ENCODE data around the gene SH3BP1.

GRCh38 chr22:37628830-37629229, 10.6 kb upstream of the SH3BP1 start:
- no peak for TF ChIP-seq CTCF (conservative IDR thresholded peaks at IDR 0.05; ENCODE audit: low read depth in 2 of 2)
- no peak for TF ChIP-seq EZH2 (IDR thresholded peaks at IDR 0.05; ENCODE audit: low read depth, unreplicated experiment)
- TF ChIP-seq POLR2AphosphoS5 (IDR thresholded peaks at IDR 0.05; ENCODE audit: low read depth): no peak
- no peak for TF ChIP-seq CREB1 (CRISPR knock-in tag; IDR thresholded peaks at IDR 0.05; ENCODE audit: low read depth)
- no peak for TF ChIP-seq EZH2phosphoT487 (IDR thresholded peaks at IDR 0.05; ENCODE audit: unreplicated experiment)
- TF ChIP-seq ZNF331 (CRISPR knock-in tag; IDR thresholded peaks at IDR 0.05; ENCODE audit: low read depth): no peak
- TF ChIP-seq JUNB (IDR thresholded peaks at IDR 0.05; ENCODE audit: unreplicated experiment): no peak
- TF ChIP-seq REST (IDR thresholded peaks at IDR 0.05; ENCODE audit: unreplicated experiment): no peak
- no peak for TF ChIP-seq STAT1 (IDR thresholded peaks at IDR 0.05; ENCODE audit: unreplicated experiment)
- TF ChIP-seq NANOG (IDR thresholded peaks at IDR 0.05; ENCODE audit: borderline replicate concordance): no peak
- no peak for TF ChIP-seq ZNF114 (CRISPR knock-in tag; IDR thresholded peaks at IDR 0.05)
- TF ChIP-seq ETS1 (IDR thresholded peaks at IDR 0.05): no peak
- TF ChIP-seq ZNF462 (CRISPR knock-in tag; IDR thresholded peaks at IDR 0.05): no peak

All from GM23338 (cell line).